PFSK-1 (cell line): Measurements from ENCODE around the gene PROSER2.

Source experiments
- POLR2AphosphoS5 ChIP-seq: IDR thresholded peaks from 2 replicates; pipeline ENCODE4 v1.6.1; 2012; ENCODE audit warnings: low read depth, mild to moderate bottlenecking, control low read depth, low read length, moderate library complexity
- SIN3A ChIP-seq: IDR thresholded peaks from 2 replicates; pipeline ENCODE4 v1.6.1; 2012; ENCODE audit warnings: mild to moderate bottlenecking, low read length, moderate library complexity, borderline replicate concordance; ENCODE audit not compliant: insufficient read depth
- TAF1 ChIP-seq: IDR thresholded peaks from 2 replicates; pipeline ENCODE4 v1.6.1; 2012; ENCODE audit warnings: low read length, control low read depth, borderline replicate concordance; ENCODE audit not compliant: insufficient read depth

- TF ChIP-seq POLR2AphosphoS5 (no peak), TAF1 (no peak), SIN3A (no peak)
Measured at GRCh38 chr10:11918384-11918783, 95.2 kb downstream of the PROSER2 start.
